HepG2 (cell line): ENCODE data around the gene KRTAP1-1. TPM values are rescaled to one million over a fixed set of nuclear protein-coding genes. Genes with fewer than 3 reads are reported as not detected.

ENCODE experiments used
- ATAC-seq: fragments of 200-7000 bp; cut with Tn5 transposase; 3 replicates; pipeline ENCODE4 v1.9.1; 2020; ENCODE audit warnings: mild to moderate bottlenecking, moderate library complexity
- BruUV-seq: library from RNA; stranded (reverse); fragments of 400-500 nt; replicated peaks from 2 replicates; lab custom pipeline; 2021; lab: Mats Ljungman, UMichigan
- CTCF ChIA-PET: fragments of 300-600 bp; formaldehyde crosslinking; extraction: SDS; loops from one replicate; lab custom pipeline; 2021; ENCODE audit warnings: low total read pairs, inconsistent platforms, low intra/inter-chr PET ratio; lab: Yijun Ruan, JAX
- POLR2A ChIA-PET: fragments of 350-600 bp; sonication (Branson Sonifier 250); formaldehyde crosslinking; loops from one replicate; lab custom pipeline; 2020; ENCODE audit warnings: antibody characterized with exemption, inconsistent platforms; lab: Yijun Ruan, JAX
- DNase-seq: peaks from one replicate; pipeline ENCODE4 v3.0.0-alpha.2; 2015; ENCODE audit warnings: low spot score
- FAIRE-seq: peaks from 3 replicates; lab custom pipeline; 2011; peaks lifted over from hg19 to GRCh38; lab: Jason Lieb, UNC
- H2AFZ ChIP-seq: one replicate; pipeline ENCODE4 v1.6.1; 2011; ENCODE audit warnings: low read length, inconsistent platforms
- H3K27ac ChIP-seq: fragments of 300-600 bp; 3 replicates; pipeline ENCODE4 v1.8.0; 2011; ENCODE audit warnings: mixed run types, mild to moderate bottlenecking, mixed read lengths, low read length, inconsistent platforms; ENCODE audit not compliant: insufficient read depth; ENCODE audit errors: extremely low read length
- H3K27me3 ChIP-seq, 2 experiments: fragments of 200-600 bp in 1 of 2; 2 replicates in 1 of 2; 3 replicates in 1 of 2; pipeline versions ENCODE4 v1.6.0 to v1.8.0; 2011; ENCODE audit warnings: low read length in 2 of 2, mild to moderate bottlenecking in 2 of 2, moderate library complexity in 2 of 2, inconsistent platforms in 1 of 2; ENCODE audit not compliant: insufficient read depth in 2 of 2, control insufficient read depth in 1 of 2
- H3K36me3 ChIP-seq, 2 experiments: fragments of 200-600 bp in 1 of 2; replicated peaks in 1 of 2; 2 replicates in 1 of 2; 3 replicates in 1 of 2; pipeline versions ENCODE4 v1.5.1 to v1.8.0; 2011; ENCODE audit warnings: low read length in 2 of 2, inconsistent platforms in 1 of 2; ENCODE audit not compliant: insufficient read depth in 2 of 2, control insufficient read depth in 1 of 2
- H3K4me1 ChIP-seq: 2 replicates; pipeline ENCODE4 v1.5.1; 2012; ENCODE audit warnings: low read length, inconsistent platforms; ENCODE audit not compliant: insufficient read depth
- H3K4me2 ChIP-seq: 2 replicates; pipeline ENCODE4 v1.6.0; 2011; ENCODE audit warnings: low read depth, low read length, inconsistent platforms
- H3K4me3 ChIP-seq, 3 experiments: fragments of 200-600 bp in 1 of 3; sonication (generic), shearing (Covaris generic) in 1 of 3; replicated peaks in 1 of 3; 2 replicates each; pipeline ENCODE4 v1.5.1; 2011 to 2016; ENCODE audit warnings: low read length in 3 of 3, inconsistent platforms in 2 of 3, low read depth in 2 of 3, mild to moderate bottlenecking in 2 of 3, control low read depth in 1 of 3, mixed read lengths in 1 of 3; ENCODE audit not compliant: insufficient read depth in 1 of 3
- H3K79me2 ChIP-seq: one replicate; pipeline ENCODE4 v1.6.1; 2011; ENCODE audit warnings: low read length, inconsistent platforms; ENCODE audit not compliant: insufficient read depth
- H3K9ac ChIP-seq: 2 replicates; pipeline ENCODE4 v1.6.0; 2011; ENCODE audit warnings: mild to moderate bottlenecking, low read depth, low read length, inconsistent platforms; ENCODE audit not compliant: insufficient read depth
- H3K9me3 ChIP-seq: 2 replicates; pipeline ENCODE4 v1.5.1; 2012; ENCODE audit warnings: mild to moderate bottlenecking, low read length
- H4K20me1 ChIP-seq: 2 replicates; pipeline ENCODE4 v1.6.0; 2011; ENCODE audit warnings: inconsistent platforms, mild to moderate bottlenecking, low read length, moderate library complexity; ENCODE audit not compliant: insufficient read depth
- MEIS2 ChIP-seq: sonication (generic); formaldehyde crosslinking; IDR thresholded peaks from 2 replicates; pipeline ENCODE4 v1.9.0; 2021; ENCODE audit warnings: mild to moderate bottlenecking, missing genetic modification reagents
- NFIC ChIP-seq: IDR thresholded peaks from 2 replicates; pipeline ENCODE4 v1.6.1; 2012; ENCODE audit warnings: mild to moderate bottlenecking, low read length, inconsistent platforms
- NR2C2 ChIP-seq: sonication (generic); formaldehyde crosslinking; IDR thresholded peaks from 2 replicates; pipeline ENCODE4 v1.4.0; 2020; ENCODE audit warnings: missing genetic modification reagents, mild to moderate bottlenecking, moderate library complexity, borderline replicate concordance
- SUZ12 ChIP-seq: fragments of 150-350 bp; IDR thresholded peaks from 2 replicates; pipeline ENCODE4 v1.6.1; 2014; ENCODE audit warnings: low read depth, low read length
- SYNCRIP ChIP-seq: fragments of 200-400 bp; formaldehyde crosslinking; IDR thresholded peaks from 2 replicates; pipeline ENCODE4 v1.6.1; 2018; ENCODE audit warnings: mild to moderate bottlenecking, low read depth, low read length; ENCODE audit not compliant: insufficient read depth
- ZNF616 ChIP-seq: sonication (generic); formaldehyde crosslinking; IDR thresholded peaks from 2 replicates; pipeline ENCODE4 v1.5.0; 2020; ENCODE audit warnings: low read depth, mild to moderate bottlenecking, missing genetic modification reagents
- WGBS: methylation state at CpG from one replicate; pipeline ENCODE4 v1.1.6; 2017; ENCODE audit warnings: low lambda C conversion rate; 5-methylcytosine and 5-hydroxymethylcytosine counted together
- in situ Hi-C: cut with HindIII; loops from 2 replicates; pipeline ENCODE4 v1.10.0; 2017; ENCODE audit warnings: low pct_unique_long_range_greater_than_20kb; ENCODE audit not compliant: extremely low pct_ligation_motif_present
- intact Hi-C: fragments of 100-400 bp; cut with micrococcal nuclease; formaldehyde crosslinking; loops from one replicate; pipeline ENCODE4 v1.10.0; 2022; ENCODE audit not compliant: unreplicated experiment
- polyA plus RNA-seq, 8 experiments: library from polyadenylated mRNA; depleted of rRNA in 3 of 8; stranded (reverse) in 7 of 8; unstranded in 1 of 8; fragments of >200 nt; fragmentation: Illumina TruSeq in 4 of 8; extraction: Trizol in 4 of 8; gene quantifications; 2 replicates each; pipeline versions ENCODE4 v1.2.1 to v1.2.3, GENCODE V29; 2011 to 2016; ENCODE audit warnings: low read depth in 4 of 8, missing spikeins in 1 of 8, mixed read lengths in 1 of 8; ENCODE audit not compliant: insufficient read depth in 1 of 8
- total RNA-seq, 5 experiments: library from RNA; depleted of rRNA; stranded (reverse); fragments of >200 nt; fragmentation: Illumina TruSeq; extraction: Trizol; gene quantifications; 2 replicates each; pipeline ENCODE4 v1.2.3, GENCODE V29; 2016; ENCODE audit warnings: low read depth in 1 of 5
- TF ChIP-seq, protein P1 (sequence below): sonication (generic); formaldehyde crosslinking; IDR thresholded peaks from 2 replicates; pipeline ENCODE4 v1.8.0; 2022; ENCODE audit warnings: missing genetic modification reagents, mild to moderate bottlenecking, moderate library complexity, borderline replicate concordance
- TF ChIP-seq, protein P2 (sequence below): sonication (generic); formaldehyde crosslinking; IDR thresholded peaks from 2 replicates; pipeline ENCODE4 v1.5.1; 2020; ENCODE audit warnings: mild to moderate bottlenecking, missing genetic modification reagents, borderline replicate concordance
- TF ChIP-seq, protein P3 (sequence below): sonication (generic); formaldehyde crosslinking; conservative IDR thresholded peaks from 2 replicates; pipeline ENCODE4 v1.4.0; 2020; ENCODE audit warnings: missing genetic modification reagents

Gene KRTAP1-1
- total and polyA plus RNA-seq, 2 of the 13 experiments (the other 11 are each of a cell fraction or from before 2014, with no cell fraction given), result not detected

DNA sequence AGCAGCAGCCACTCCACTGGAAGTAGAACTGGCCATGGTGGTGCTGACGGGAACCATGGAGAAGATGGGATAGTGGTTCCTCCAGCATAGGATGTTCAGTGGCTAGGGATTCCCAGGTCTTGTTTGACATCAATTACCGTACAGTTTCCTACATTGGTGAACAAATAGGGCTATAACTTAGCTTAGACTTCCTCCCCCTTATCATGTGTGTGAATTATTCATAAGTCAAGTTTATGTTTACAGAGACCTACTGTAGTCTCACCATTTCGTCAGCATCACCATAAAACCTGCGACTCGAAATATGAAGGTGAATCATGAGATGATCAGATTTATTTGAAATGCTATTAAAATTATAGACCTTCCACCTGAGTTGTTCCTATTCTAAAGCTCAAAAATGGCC is 17.5 kb upstream of the KRTAP1-1 start:
- TF ChIP-seq ZNF616 (CRISPR knock-in tag), result no peak
- TF ChIP-seq, protein P1, sequence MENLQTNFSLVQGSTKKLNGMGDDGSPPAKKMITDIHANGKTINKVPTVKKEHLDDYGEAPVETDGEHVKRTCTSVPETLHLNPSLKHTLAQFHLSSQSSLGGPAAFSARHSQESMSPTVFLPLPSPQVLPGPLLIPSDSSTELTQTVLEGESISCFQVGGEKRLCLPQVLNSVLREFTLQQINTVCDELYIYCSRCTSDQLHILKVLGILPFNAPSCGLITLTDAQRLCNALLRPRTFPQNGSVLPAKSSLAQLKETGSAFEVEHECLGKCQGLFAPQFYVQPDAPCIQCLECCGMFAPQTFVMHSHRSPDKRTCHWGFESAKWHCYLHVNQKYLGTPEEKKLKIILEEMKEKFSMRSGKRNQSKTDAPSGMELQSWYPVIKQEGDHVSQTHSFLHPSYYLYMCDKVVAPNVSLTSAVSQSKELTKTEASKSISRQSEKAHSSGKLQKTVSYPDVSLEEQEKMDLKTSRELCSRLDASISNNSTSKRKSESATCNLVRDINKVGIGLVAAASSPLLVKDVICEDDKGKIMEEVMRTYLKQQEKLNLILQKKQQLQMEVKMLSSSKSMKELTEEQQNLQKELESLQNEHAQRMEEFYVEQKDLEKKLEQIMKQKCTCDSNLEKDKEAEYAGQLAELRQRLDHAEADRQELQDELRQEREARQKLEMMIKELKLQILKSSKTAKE (CRISPR knock-in tag), result no peak
- TF ChIP-seq, protein P2, sequence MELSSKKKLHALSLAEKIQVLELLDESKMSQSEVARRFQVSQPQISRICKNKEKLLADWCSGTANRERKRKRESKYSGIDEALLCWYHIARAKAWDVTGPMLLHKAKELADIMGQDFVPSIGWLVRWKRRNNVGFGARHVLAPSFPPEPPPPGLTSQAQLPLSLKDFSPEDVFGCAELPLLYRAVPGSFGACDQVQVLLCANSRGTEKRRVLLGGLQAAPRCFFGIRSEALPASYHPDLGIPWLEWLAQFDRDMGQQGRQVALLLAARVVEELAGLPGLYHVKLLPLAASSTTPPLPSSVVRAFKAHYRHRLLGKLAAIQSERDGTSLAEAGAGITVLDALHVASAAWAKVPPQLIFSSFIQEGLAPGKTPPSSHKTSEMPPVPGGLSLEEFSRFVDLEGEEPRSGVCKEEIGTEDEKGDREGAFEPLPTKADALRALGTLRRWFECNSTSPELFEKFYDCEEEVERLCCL, result no peak
- no peak for TF ChIP-seq SUZ12
- no peak for TF ChIP-seq MEIS2
- no peak for TF ChIP-seq NFIC
- TF ChIP-seq NR2C2 (CRISPR knock-in tag), result no peak
- TF ChIP-seq SYNCRIP, result no peak
- TF ChIP-seq, protein P3, sequence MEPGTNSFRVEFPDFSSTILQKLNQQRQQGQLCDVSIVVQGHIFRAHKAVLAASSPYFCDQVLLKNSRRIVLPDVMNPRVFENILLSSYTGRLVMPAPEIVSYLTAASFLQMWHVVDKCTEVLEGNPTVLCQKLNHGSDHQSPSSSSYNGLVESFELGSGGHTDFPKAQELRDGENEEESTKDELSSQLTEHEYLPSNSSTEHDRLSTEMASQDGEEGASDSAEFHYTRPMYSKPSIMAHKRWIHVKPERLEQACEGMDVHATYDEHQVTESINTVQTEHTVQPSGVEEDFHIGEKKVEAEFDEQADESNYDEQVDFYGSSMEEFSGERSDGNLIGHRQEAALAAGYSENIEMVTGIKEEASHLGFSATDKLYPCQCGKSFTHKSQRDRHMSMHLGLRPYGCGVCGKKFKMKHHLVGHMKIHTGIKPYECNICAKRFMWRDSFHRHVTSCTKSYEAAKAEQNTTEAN, result no peak
- Histone ChIP-seq H3K36me3 (no peaks in the 10 kb centered on the region), H3K79me2 (no peaks in the 10 kb centered on the region), H3K9ac (peak overlapping the region; percentile 51), H3K4me3 (no peak overlapping the region), H3K27ac (peak overlapping the region; percentile 79), H3K27me3 (no peaks in the 10 kb centered on the region), H3K4me1 (peaks cover 53% of the 10 kb centered on the region), H2AFZ (no peak overlapping the region), H4K20me1 (no peaks in the 10 kb centered on the region), H3K9me3 (no peaks in the 10 kb centered on the region), H3K4me2 (peak overlapping the region; percentile 51)
- BruUV-seq, result no TSS peak
- ATAC-seq (no peak), FAIRE-seq (no peak), DNase-seq (peak; percentile 48)
- in situ Hi-C loops, result loop anchor here (5.0 to 10.0 kb wide), 2 partner anchors 51 to 104 kb away; partner anchors contain the start of gene KRTAP3-1
- 46% methylated on average over 5 of the region's 5 CpGs for WGBS
- ChIA-PET POLR2A (interaction anchor here (0.7 to 1.6 kb wide), 10 partner anchors 11 to 630 kb away, joined by 3 to 15 read pairs (median 4); partner anchors contain the start of gene KRTAP3-1), CTCF (no interaction called here)
- intact Hi-C loops, result loop anchor here (2.0 kb wide), 1 partner anchor 50 kb away; the partner anchor contains the start of gene KRTAP3-1
